HepG2 (cell line): ENCODE results near the gene DCUN1D4. TPM values are rescaled to one million over a fixed set of nuclear protein-coding genes. Genes with fewer than 3 reads are reported as not detected.

Source experiments
- ARNT2 ChIP-seq: sonication (generic); formaldehyde crosslinking; IDR thresholded peaks from 2 replicates; pipeline ENCODE4 v1.8.0; 2022; ENCODE audit warnings: mild to moderate bottlenecking, low read depth, missing genetic modification reagents, moderate library complexity
- FOXP1 ChIP-seq, 2 experiments: fragments of 450-650 bp in 1 of 2; IDR thresholded peaks; 2 replicates each; pipeline ENCODE4 v1.6.1; 2017 to 2018; ENCODE audit warnings: antibody characterized with exemption in 1 of 2
- KAT7 ChIP-seq: IDR thresholded peaks from 2 replicates; pipeline ENCODE4 v1.6.1; 2018; ENCODE audit warnings: borderline replicate concordance, missing compliant biosample characterization
- MAX ChIP-seq: IDR thresholded peaks from 2 replicates; pipeline ENCODE4 v1.6.1; 2012; ENCODE audit warnings: inconsistent platforms
- NFKBIZ ChIP-seq: IDR thresholded peaks from 2 replicates; pipeline ENCODE4 v1.6.1; 2018; ENCODE audit warnings: missing genetic modification reagents, missing compliant biosample characterization
- TCF12 ChIP-seq, 2 experiments: fragments of 450-650 bp in 1 of 2; sonication (generic) in 1 of 2; formaldehyde crosslinking in 1 of 2; IDR thresholded peaks; 2 replicates each; pipeline versions ENCODE4 v1.6.1 to v1.8.0; 2017 to 2022; ENCODE audit warnings: antibody characterized with exemption in 1 of 2, mild to moderate bottlenecking in 1 of 2, missing genetic modification reagents in 1 of 2, moderate library complexity in 1 of 2
- USF2 ChIP-seq, 2 experiments: sonication (generic) in 1 of 2; formaldehyde crosslinking in 1 of 2; IDR thresholded peaks; 2 replicates each; pipeline versions ENCODE4 v1.5.1 to v1.6.1; 2011 to 2020; ENCODE audit warnings: borderline replicate concordance in 1 of 2, low read depth in 1 of 2, low read length in 1 of 2, mild to moderate bottlenecking in 1 of 2, missing genetic modification reagents in 1 of 2, moderate library complexity in 1 of 2
- ZBTB40 ChIP-seq, 2 experiments: fragments of 450-650 bp in 1 of 2; sonication (generic) in 1 of 2; formaldehyde crosslinking in 1 of 2; IDR thresholded peaks; 2 replicates each; pipeline versions ENCODE4 v1.6.1 to v1.8.0; 2016 to 2022; ENCODE audit warnings: antibody characterized with exemption in 1 of 2, mild to moderate bottlenecking in 1 of 2, missing genetic modification reagents in 1 of 2
- ZBTB7B ChIP-seq: sonication (generic); formaldehyde crosslinking; IDR thresholded peaks from 2 replicates; pipeline ENCODE4 v1.4.0; 2020; ENCODE audit warnings: missing genetic modification reagents
- ZFP62 ChIP-seq: sonication (generic); formaldehyde crosslinking; IDR thresholded peaks from 2 replicates; pipeline ENCODE4 v1.4.0; 2020; ENCODE audit warnings: missing genetic modification reagents
- ZNF20 ChIP-seq: sonication (generic); formaldehyde crosslinking; IDR thresholded peaks from 2 replicates; pipeline ENCODE4 v1.4.0; 2020; ENCODE audit warnings: mild to moderate bottlenecking, moderate library complexity, missing genetic modification reagents
- ZNF230 ChIP-seq: sonication (generic); formaldehyde crosslinking; IDR thresholded peaks from 2 replicates; pipeline ENCODE4 v1.4.0; 2020; ENCODE audit warnings: mild to moderate bottlenecking, missing genetic modification reagents
- ZNF24 ChIP-seq: fragments of 450-650 bp; IDR thresholded peaks from 2 replicates; pipeline ENCODE4 v1.6.1; 2017; ENCODE audit warnings: antibody characterized with exemption, mild to moderate bottlenecking
- ZNF343 ChIP-seq: sonication (generic); formaldehyde crosslinking; IDR thresholded peaks from 2 replicates; pipeline ENCODE4 v1.4.0; 2020; ENCODE audit warnings: mild to moderate bottlenecking, missing genetic modification reagents
- ZNF441 ChIP-seq: sonication (generic); formaldehyde crosslinking; IDR thresholded peaks from 2 replicates; pipeline ENCODE4 v1.7.0; 2021; ENCODE audit warnings: missing genetic modification reagents, borderline replicate concordance
- ZNF670 ChIP-seq: sonication (generic); formaldehyde crosslinking; IDR thresholded peaks from 2 replicates; pipeline ENCODE4 v1.8.0; 2022; ENCODE audit warnings: mild to moderate bottlenecking, missing genetic modification reagents, borderline replicate concordance
- polyA plus RNA-seq, 8 experiments: library from polyadenylated mRNA; depleted of rRNA in 3 of 8; stranded (reverse) in 7 of 8; unstranded in 1 of 8; fragments of >200 nt; fragmentation: Illumina TruSeq in 4 of 8; extraction: Trizol in 4 of 8; gene quantifications; 2 replicates each; pipeline versions ENCODE4 v1.2.1 to v1.2.3, GENCODE V29; 2011 to 2016; ENCODE audit warnings: low read depth in 4 of 8, missing spikeins in 1 of 8, mixed read lengths in 1 of 8; ENCODE audit not compliant: insufficient read depth in 1 of 8
- total RNA-seq, 5 experiments: library from RNA; depleted of rRNA; stranded (reverse); fragments of >200 nt; fragmentation: Illumina TruSeq; extraction: Trizol; gene quantifications; 2 replicates each; pipeline ENCODE4 v1.2.3, GENCODE V29; 2016; ENCODE audit warnings: low read depth in 1 of 5

Gene DCUN1D4
- total and polyA plus RNA-seq, 2 of the 13 experiments (the other 11 are each of a cell fraction or from before 2014, with no cell fraction given), result 27.9 to 44.4 TPM

- TF ChIP-seq ZBTB40 (IDR thresholded peaks at IDR 0.05) (no peak), ZBTB40 (CRISPR knock-in tag; IDR thresholded peaks at IDR 0.05) (peak; percentile 44; the same call in 1 of the 2 replicates), ZNF20 (no peak), TCF12 (IDR thresholded peaks at IDR 0.05) (no peak), TCF12 (CRISPR knock-in tag; IDR thresholded peaks at IDR 0.05) (no peak), ZBTB7B (peak; percentile 76), ZNF230 (CRISPR knock-in tag) (peak; percentile 25; the same call in 1 of the 2 replicates), ZNF441 (no peak), USF2 (IDR thresholded peaks at IDR 0.05; ENCODE audit: low read depth, low read length) (peak; percentile 46; the same call in 1 of the 2 replicates), USF2 (CRISPR knock-in tag; IDR thresholded peaks at IDR 0.05; ENCODE audit: borderline replicate concordance) (peak; percentile 82; the same call in 1 of the 2 replicates), MAX (peak; percentile 96), FOXP1 (IDR thresholded peaks at IDR 0.05) (no peak), FOXP1 (CRISPR knock-in tag; IDR thresholded peaks at IDR 0.05) (no peak), ARNT2 (CRISPR knock-in tag) (peak; percentile 80), ZNF24 (no peak), ZFP62 (CRISPR knock-in tag) (no peak), ZNF343 (CRISPR knock-in tag) (0 out of 2 replicates have a peak, but pooled peaks have one; percentile 45), NFKBIZ (no peak), ZNF670 (CRISPR knock-in tag) (no peak), KAT7 (CRISPR knock-in tag) (peak; percentile 73; the same call in 1 of the 2 replicates)
Measured at GRCh38 chr4:51844153-51845054, 1.5 kb downstream of the DCUN1D4 start (continued).
